ENCODE results near the gene GRN. TPM values are rescaled to one million over a fixed set of nuclear protein-coding genes. Genes with fewer than 3 reads are reported as not detected.
A peak's percentile ranks its signal among the peaks of the same experiment; 100 is the strongest.

GRN gene
- total and polyA plus RNA-seq, 9 of the 15 experiments (the other 6 are each of a cell fraction or from before 2014, with no cell fraction given), result 5.4 to 75.3 (median 20.7) TPM

DNA sequence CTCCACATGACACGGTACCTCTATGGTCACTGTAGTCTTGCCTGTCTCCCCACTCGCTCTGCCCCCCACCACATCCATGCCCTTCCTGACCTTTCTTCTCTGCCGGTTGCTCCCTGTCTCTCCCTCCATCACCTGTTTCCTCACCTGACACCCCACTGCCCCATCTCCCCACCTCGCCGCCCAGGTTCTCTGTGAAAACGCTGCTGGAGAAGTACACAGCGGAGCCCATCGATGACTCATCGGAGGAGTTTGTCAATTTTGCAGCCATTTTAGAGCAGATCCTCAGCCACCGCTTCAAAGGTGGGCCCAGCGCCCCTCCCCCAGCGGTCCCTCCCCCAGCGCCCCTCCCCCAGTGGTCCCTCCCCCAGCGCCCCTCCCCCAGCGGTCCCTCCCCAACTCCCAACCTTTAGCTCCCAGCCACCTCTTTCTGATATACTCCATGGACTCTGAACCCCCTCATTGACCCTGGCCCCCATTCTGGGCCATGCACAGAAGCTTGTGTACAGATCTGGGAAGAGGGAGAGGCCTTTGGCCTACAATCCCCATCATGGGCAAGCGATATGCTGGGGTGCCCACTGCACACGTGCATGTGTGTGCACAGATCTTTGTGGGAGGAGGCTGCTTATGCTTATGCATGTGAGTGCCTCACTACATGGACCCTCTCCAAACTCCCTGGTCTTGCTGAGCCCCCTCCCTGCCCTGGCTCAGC, 32.6 kb upstream of the GRN start:
- no peak overlapping the region for H3K4me3 ChIP-seq
- no peak overlapping the region for H3K27ac ChIP-seq (ENCODE audit: extremely low read depth, low read depth, low read length)
- ChIA-PET POLR2A (interaction anchor here (0.6 kb wide), 1 partner anchor 13 kb away, joined by 3 read pairs; no protein-coding TSS in a partner anchor), CTCF (ENCODE audit: low intra/inter-chr PET ratio) (no interaction called here)
- H3K9ac ChIP-seq (ENCODE audit: insufficient read depth in 1 of 2, low read depth in 2 of 2, low read length in 2 of 2), result no peak overlapping the region
- no peak overlapping the region for H2AFZ ChIP-seq (ENCODE audit: low read depth, low read length)
- H3K79me2 ChIP-seq (ENCODE audit: control insufficient read depth, insufficient read depth, low read length), result no peaks in the 10 kb centered on the region
- peaks cover 4% of the 10 kb centered on the region for H3K9me1 ChIP-seq (ENCODE audit: control insufficient read depth, insufficient read depth, low read length)
- FAIRE-seq, result no peak
- intact Hi-C loops (cut with micrococcal nuclease), result no loop called here
- in situ Hi-C loops (cut with MboI), result no loop called here
- no peaks in the 10 kb centered on the region for H3K36me3 ChIP-seq (ENCODE audit: control insufficient read depth, insufficient read depth, low read length)
- WGBS (ENCODE audit: insufficient coverage, low coverage, missing lambda C conversion rate), result 16% methylated on average over 8 of the region's 17 CpGs
- peak in 1 of 4 experiments; percentile 7 for DNase-seq (ENCODE audit: extremely low read depth in 1 of 4, low spot score in 3 of 4)
- no TSS peak for BruUV-seq (replicated peaks)
- peaks cover 5% of the 10 kb centered on the region; the same call in 1 of the 2 replicates for H4K20me1 ChIP-seq (replicated peaks; ENCODE audit: control insufficient read depth, insufficient read depth, low read length)
- H3K9me3 ChIP-seq (replicated peaks; ENCODE audit: control insufficient read depth, insufficient read depth, low read depth, low read length), result no peaks in the 10 kb centered on the region
- ATAC-seq, result no peak
- H3K27me3 ChIP-seq (ENCODE audit: control insufficient read depth in 2 of 2, insufficient read depth in 2 of 2, low read length in 2 of 2), result peaks cover 4 to 42% of the 10 kb centered on the region in 2 experiments; a peak in 4 of 5 replicates
- no peak overlapping the region for H3K4me2 ChIP-seq (ENCODE audit: insufficient read depth, low read length)
- peaks cover 5 to 50% of the 10 kb centered on the region in 2 experiments; a peak in 4 of 5 replicates for H3K4me1 ChIP-seq (replicated peaks in 1 of 2; ENCODE audit: control insufficient read depth in 2 of 2, insufficient read depth in 2 of 2, low read length in 2 of 2)
- TF ChIP-seq HNRNPLL (IDR thresholded peaks at IDR 0.05; ENCODE audit: low read depth, low read length, poor library complexity, severe bottlenecking) (no peak), YBX1 (IDR thresholded peaks at IDR 0.05) (no peak), C11orf30 (IDR thresholded peaks at IDR 0.05; ENCODE audit: low read depth) (no peak), MCM3 (IDR thresholded peaks at IDR 0.05) (0 out of 2 replicates have a peak, but pooled peaks have one; percentile 33), HLTF (IDR thresholded peaks at IDR 0.05) (no peak), HDAC1 (IDR thresholded peaks at IDR 0.05) (no peak), FOXK1 (CRISPR knock-in tag; IDR thresholded peaks at IDR 0.05; ENCODE audit: borderline replicate concordance) (no peak)
- TF ChIP-seq, protein P1, sequence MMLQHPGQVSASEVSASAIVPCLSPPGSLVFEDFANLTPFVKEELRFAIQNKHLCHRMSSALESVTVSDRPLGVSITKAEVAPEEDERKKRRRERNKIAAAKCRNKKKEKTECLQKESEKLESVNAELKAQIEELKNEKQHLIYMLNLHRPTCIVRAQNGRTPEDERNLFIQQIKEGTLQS (IDR thresholded peaks at IDR 0.05), result peak; percentile 62
- TF ChIP-seq, protein P1 (CRISPR knock-in tag; conservative IDR thresholded peaks at IDR 0.05), result no peak

All from K562 (cell line).